ENCODE results near the gene ROBO1.
"Not testable (repeated sequence)": the region's sequence is repeated elsewhere in the genome, so short reads cannot be mapped to it uniquely, and the experiment has no call there.

The ROBO1 gene

DNA sequence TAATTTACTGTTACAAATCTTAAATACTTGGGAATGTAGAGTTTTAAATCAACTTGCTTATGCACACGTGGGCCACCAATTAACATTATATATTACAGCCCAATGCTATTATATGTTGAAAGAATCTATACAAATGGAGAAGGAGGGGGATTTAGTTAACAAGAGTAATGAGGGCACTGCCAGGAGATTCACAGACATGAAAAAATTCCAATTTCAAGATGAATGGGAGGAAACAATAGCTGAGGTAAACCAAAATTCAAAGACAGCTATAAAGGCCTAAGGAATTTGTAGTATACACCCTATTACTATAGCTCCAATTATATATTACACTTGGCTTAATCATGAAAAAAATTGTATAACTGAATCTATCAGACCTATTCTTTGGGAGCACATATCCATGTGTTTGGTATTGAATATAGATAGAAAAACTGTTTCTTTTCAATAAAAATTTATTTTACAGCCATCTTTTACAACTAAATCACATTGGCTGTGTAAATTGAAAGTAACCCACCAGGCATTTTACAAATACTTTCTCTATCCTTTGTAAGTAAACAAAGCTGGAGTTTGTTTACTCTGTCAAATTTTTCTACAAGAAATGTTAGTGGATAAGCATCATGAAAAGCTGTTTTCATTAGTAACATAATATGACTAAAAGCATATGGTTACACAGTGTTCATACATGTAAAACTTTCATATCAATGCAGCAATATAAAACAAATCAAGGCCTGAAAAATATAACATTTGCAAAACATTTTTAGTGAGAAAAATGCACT, 1045.8 kb downstream of the ROBO1 start:
- DNase-seq = no peak

DNA sequence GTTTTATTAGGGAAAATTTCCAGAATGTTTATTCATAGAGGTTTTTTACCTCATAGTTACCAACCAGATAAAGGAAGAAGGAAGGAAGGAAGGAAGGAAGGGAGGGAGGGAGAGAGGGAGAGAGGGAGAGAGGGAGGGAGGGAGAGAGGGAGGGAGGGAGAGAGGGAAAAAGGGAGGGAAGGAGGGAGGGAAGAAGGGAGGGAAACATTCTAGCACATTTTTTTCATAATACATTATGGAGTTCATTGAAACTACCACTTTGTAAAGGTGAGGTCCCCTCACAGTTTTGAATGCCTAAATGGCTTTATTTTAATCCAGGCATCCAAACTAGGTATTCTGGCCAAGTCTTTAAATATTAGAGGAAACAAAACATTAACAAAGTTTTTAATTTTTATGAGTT, 1049.1 kb downstream of the ROBO1 start:
- no peak for DNase-seq

DNA sequence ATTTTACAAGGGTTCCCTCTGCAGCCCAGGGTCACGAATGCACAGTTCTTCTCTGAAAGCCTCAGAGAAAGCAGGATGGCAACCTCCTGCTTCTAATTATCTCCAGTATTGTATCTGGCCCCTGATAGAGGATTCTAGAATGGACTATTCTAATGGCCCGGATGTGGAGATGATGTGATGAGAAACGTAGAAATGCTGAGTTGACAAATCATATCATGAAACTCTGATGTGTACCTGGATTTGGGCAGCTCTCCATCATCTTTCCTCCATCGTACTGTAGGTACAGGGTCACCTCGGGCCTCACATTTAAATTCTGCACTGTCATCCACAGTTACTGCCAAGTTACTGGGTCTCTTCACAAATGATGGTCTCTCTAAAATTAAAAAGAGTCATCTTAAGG, 1050.8 kb downstream of the ROBO1 start:
- no peak for DNase-seq

DNA sequence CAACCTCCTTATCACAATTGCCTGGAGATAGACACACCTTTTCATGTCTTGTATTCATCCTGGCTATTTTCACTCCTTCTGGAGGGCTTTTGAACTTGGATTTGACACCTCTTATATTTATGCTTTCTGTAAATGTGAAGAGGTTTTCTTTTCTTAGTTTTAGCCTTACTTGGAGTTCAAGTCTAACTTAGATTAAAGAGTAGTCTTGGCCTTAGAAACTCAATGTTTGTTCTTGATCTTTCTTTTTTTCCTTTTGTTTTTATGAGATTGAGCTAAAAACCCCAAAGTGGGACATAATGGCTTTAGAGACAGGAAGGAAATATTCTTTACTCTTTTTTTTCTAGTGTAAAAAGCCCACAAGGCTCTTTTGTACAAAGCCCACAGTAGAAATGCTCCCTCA, 1054.9 kb downstream of the ROBO1 start:
- no peak for DNase-seq

DNA sequence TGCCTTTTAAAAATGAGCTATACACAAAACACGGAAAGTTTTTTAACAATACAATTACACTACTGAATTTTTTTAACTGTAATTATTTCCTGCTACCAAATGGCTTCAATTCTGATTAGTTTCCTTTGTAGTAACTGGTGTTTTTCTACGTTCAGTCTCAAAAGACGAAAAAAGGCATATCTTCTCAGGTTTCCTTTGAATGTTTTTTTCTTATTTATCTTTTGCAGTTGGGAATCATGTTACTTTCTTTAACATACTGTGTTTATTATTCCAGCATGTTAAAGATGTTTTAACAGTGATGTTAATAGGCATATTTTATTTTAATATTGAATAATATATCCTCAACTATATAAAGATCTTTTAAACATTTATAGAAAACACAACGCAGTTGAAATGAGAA, 1055.5 kb downstream of the ROBO1 start:
- no peak for DNase-seq

DNA sequence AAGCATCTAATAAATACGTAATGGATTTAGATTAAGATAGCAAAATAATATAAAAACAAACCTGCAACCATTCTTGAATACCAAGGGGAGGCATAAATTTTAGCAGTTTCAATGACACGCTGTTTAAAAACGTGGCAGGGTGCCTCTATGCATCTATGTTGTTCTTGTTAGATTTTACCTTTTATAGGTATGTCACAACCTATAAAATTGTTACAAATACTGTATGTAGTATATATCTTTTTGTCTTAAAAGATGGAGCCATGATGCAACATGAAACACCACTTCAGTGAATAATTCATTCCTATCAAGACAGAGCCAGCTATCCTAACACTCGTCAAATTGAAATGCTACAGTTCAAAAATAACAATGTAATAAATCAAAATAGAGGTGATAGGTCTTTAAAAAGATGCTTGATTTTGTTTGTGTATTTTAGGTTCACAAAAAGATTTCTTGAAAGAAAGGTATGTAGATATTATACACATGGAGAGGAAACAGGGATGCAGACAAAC, 1059.2 kb downstream of the ROBO1 start:
- no peak for DNase-seq

DNA sequence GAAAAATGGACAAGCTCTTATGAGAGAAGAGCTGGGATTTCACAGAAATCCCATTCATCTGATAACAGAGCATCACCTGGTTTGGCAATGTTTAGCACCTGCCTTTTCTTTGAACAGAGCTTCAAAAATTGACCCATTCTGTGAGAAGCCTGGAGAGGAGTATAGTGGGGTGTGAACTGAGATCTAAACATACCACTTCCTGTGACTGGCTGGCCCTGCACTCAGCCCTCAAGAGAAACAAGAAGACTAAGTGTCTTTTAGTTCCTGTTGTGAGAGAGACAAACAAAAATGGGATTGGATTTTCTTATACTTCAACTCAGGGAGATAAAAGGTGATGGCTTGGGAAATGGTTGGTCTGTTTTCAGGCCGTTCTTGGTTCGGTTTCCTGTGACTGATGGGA, 1060.2 kb downstream of the ROBO1 start:
- DNase-seq = no peak

DNA sequence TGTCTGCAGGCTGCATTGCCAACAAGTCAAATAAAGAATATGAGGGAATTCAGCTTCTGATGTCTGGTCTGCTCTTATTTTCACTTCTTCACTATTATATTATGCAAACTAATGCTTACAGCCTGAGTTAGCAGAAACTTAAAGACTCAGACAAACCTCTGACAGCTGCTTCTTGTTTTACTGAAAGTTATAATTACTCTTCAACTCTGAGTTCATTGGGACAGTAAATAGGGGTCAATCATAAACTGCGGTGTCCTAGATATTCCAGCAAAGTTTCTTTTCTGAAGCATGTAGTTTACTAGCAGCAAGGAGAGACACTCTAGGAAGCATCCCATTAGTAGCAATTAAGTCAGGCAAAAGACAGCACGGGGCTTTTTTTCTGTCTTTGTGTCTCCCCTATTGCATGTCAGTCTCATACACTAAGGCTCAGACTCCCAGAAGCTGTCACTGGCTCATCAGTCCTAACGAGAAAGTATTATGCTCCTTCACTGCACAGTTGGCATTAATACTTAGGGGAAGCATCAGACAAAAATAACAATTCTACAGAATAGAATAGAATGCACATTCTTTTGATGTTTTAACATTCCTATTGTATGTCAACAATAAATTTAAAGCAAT, 1060.8 kb downstream of the ROBO1 start:
- no peak for DNase-seq

DNA sequence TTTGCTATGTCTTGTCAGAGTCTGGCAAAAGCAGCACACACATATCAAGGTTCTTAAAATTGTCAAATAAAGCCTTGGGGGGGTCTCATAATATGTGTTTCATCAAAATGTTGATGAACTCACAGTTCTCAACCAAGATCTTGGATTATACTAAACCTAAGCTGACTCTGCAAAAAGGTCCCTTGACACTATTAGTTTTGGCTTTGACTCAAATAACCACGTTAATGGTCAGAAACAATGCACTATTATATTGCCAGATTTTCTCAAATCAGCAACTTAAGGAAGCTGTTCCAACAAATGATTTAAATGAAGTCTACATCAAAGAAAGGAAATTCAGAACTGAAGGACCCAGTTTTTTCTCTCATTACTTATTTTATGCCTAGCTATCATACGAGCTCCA, 1063.9 kb downstream of the ROBO1 start:
- no peak for DNase-seq

DNA sequence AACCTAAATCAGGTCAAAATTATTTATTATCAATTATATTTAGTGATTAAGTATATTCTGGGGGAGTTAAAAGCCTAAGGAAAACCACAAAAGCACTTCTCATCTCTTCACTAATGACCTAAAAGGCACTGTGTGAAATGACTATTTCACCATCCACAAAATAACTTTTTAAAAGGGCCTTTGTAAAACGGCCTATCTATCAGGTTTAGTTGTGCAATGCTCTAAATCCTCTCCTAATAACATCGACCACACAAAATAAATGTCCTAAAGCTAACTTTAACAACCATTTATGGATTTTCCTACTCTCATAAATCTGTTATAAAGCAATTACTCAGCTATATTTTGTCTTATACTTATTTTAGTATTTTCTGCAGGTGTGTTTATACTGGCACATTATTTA, 1066.3 kb downstream of the ROBO1 start:
- no peak for DNase-seq

DNA sequence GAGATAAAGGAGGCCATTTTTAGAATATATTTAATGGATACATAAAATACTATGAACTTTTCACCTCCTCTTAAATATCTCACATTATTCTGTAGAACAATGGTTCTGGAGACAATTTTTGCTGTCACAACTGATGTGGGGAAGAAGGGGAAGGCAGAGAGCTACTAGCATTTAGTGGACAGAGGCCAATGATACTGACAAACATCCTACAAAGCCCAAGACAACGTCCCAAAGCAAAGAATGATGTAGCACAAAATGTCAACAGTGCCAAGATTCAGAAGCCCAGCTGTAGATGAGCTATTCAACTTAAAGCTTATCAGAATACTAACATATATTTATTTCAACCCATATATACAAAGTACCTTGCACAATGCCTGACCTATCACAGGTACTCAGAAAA, 1069.4 kb downstream of the ROBO1 start:
- no peak for DNase-seq

DNA sequence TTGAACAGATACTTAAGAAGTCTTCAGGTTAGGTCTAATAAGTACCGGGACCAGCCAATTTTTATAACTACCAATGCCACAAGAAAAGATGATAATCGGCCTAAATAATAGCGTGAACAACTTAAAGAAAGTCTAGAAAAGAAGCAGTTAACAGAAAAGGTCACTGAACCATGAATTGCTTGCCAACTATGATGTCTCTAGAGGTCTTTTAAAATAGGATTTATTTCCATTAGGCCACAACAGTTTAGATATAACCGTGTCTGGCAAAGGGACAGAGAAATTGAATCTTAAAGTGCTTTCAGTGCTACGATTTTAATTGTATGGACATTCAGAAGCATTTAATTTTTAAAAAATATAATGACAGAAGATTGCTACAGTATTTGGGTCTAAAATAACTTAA, 1070.4 kb downstream of the ROBO1 start:
- DNase-seq = no peak

DNA sequence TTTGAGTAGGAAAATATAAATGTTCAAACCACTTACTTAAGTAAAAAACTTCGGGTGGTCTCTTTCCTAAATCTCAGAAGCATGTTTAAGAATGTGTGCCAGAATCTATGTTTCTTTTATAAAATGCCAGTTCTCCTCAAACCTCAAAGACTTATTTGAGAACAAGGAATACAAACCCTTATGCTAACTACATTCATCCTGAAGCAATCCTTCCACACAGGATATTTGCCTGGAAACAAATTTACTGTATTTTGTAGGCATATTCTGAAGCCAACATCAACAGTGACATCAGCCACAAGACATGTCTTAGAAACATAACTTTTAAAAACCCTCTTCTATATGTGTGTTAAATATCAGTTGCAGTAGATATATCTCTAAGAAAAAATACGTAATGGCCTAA, 1077.0 kb downstream of the ROBO1 start:
- DNase-seq = no peak

DNA sequence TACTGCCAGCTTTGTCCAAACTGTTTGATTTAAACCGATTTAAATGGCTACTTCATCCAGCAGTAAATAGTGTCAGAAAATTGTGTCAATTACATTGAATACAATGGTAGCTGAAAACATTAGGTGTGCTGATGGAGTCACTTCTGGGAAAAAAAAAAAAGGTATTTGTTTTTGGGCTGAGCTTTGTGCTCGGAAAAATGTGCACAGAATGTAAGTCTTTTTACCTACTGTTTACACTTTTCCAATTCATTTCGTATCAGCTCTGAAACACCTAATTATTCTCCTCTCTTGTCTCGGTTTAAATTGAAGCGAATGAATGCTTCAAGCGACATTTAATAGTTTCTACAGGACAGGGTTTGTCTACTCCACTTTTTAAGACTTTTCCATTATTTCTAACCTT, 1078.4 kb downstream of the ROBO1 start:
- DNase-seq = no peak

DNA sequence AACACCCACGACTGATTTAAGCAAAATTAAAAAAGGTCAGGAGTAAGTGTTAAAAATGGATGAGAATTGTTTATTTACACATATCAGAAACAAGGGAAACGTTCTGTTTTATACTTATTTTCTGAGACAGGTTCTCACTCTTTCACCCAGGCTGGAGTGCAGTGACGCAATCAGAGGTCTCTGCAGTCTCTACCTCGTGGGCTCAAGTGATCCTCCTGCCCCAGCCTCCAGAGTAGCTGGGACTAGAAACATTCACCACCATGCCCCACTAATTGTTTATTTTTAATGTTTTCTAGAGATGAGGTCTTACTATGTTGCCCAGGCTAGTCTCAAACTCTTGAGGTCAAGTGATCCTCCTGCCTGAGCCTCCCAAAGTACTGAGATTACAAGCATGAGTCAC, 1080.3 kb downstream of the ROBO1 start:
- no peak for DNase-seq

DNA sequence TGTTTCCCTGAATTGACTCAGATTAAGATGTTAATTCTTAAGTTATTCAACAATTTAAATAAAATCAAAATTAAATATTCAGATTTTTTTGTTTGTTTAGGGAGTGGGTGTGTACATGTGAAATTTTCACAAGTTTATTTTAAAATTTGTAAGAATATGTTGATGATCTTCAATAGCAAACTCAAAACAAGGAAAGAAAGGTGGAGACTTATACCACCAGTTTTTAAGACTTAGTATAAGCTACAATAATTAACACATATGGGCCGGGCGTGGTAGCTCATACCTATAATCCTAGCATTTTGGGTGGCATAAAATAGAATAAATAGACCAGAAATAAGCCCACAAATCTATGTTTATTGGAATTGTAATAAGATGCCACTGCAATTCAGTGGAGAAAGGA, 1084.5 kb downstream of the ROBO1 start:
- no peak for DNase-seq

DNA sequence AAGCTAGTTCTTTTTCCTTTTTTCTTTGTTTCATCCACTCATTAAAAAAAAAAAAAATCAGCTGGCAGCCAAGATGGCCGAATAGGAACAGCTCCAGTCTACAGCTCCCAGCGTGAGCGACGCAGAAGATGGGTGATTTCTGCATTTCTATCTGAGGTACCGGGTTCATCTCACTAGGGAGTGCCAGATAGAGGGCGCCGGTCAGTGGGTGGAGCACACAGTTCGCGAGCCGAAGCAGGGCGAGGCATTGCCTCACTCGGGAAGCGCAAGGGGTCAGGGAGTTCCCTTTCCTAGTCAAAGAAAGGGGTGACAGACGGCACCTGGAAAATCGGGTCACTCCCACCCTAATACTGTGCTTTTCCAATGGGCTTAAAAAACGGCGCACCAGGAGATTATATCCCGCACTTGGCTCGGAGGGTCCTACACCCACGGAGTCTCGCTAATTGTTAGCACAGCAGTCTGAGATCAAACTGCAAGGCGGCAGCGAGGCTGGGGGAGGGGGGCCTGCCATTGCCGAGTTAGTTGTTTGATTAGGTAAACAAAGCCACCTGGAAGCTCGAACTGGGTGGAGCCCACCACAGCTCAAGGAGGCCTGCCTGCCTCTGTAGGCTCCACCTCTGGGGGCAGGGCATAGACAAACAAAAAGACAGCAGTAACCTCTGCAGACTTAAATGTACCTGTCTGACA, 1092.5 kb downstream of the ROBO1 start:
- not testable (repeated sequence) for DNase-seq

DNA sequence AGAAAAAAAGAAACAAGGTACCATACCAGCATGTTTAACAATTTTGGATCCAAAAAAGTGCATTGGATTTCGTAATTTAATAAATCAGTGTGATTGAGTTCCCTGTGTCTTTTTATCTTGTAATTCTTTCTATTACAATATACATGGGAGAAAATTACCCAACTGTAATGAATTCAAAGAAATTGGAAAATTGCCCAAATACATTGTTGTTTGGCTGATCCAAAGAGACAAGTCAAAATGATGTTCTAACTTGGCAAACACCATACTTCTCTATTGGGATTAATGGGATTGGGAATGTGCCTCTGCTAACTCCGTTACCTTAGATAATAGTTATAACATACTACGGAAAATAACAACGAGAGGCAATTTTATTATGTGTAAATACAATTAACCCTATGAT, 1097.1 kb downstream of the ROBO1 start:
- DNase-seq = no peak

DNA sequence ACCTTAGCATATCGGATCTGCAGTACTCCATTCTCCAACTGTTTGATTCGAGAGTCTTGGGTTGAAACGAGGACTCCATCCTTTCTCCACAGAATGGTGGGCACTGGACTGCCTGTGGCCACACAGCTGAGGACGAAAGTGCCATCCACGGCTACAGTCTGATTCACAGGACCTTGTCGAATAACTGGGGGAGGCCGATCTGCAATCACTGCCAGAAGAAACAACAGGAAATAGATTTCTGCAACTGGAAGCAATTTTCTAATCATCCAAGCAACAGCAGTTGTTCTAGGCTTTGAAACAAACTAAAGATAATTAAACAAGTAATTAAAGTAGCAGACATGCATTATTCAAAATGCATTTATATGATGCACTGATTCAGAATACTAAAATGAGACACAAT, 1097.7 kb downstream of the ROBO1 start:
- no peak for DNase-seq

DNA sequence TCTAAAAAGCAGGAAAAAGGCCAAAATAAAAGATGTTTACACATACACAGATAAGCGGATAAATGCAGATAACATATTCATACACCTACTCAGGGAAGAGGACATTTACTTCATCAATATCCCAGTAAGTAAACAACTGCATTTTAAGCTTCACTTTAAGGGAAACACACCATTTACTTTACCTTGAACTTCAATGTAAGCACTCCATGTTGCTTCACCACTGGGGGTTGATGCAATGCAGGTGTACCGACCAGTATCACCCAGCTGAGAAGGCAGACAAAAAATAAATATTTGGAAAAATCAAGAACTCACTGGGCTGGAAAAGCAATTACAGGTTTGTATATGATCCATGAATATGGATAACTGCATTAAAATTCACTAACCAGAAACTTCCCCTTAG, 1099.5 kb downstream of the ROBO1 start:
- no peak for DNase-seq

DNA sequence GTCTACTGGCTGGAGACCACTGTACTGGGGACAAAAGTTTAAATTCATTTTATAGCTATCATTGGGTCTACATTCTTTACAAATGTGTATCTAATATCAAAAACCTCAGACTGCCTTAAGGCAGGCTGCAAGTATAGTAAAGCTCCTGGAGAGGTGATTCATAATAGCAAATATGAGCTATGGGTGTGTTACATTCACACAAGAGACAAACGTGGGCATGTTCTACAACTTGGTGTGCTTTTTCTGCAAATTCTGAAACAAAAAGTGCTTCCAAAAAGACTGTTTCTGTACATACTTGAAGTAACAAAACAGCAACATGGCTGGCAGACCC, 1101.4 kb downstream of the ROBO1 start:
- DNase-seq = no peak

DNA sequence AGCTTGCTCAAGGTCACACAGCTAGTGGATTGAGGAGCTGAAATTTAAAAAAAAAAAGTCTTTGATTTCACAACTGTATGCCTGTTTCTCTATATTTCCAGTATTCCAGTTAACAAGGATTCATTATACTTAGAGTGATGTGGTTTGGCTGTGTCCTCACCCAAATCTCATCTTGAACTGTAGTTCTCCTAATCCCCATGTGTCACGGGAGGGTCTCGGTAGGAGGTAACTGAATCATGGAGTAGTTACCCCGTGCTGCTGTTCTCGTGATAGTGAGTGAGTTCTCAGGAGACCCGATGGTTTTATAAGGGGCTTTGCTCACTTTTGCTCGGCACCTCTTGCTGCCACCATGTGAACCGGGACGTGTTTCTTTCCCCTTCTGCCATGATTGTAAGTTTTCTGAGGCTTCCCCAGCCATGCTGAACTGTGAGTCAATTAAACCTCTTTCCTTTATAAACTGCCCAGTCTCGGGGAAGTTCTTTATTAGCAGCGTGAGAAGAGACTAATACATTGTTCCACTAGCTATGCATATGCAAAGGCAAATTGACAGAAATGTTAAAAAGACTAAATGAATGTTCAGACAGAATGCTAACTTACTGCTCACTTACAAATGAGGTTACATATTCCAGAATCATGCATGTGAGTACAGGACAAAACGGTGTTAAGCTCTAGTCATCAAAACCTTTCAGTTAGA, 1101.9 kb downstream of the ROBO1 start:
- DNase-seq = no peak

DNA sequence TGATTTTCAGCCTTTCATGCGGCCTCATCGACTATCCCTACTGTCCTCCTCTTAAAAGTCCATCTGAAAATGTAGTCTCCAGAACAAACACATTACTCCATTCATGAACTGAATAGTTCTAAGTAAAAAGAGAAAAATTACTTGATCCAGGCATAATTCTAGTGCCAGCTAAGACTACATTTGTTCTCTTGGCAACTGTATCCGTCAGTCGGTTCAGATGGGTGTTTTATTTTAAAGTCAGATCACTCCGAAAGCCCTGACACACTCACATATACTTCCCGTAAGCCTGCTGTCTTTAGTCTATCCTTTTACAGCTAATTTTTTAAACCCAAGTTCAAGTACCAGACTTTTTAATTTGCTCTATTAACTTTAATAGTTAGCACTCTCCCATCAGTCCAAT, 1102.7 kb downstream of the ROBO1 start:
- no peak for DNase-seq

DNA sequence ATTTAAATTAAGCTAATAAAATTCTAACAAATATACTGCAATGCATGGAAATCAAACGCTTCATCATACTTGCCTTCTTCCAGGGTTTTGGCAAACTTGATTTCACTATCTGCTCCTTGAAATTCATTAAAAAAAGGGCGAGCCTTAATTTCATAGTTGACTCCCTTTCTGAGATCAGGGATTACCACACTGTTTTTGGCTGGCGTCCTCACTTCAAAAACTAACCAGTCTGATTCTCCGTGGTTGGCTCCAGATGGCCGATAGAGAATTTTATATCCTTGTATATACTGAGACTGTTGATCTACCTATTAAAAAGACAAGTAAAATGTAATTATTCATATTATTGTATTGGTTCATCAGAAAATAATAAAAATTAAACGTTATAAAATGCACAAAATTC, 1106.8 kb downstream of the ROBO1 start:
- no peak for DNase-seq
